ENCODE results near the gene STT3A.

The STT3A gene

DNA sequence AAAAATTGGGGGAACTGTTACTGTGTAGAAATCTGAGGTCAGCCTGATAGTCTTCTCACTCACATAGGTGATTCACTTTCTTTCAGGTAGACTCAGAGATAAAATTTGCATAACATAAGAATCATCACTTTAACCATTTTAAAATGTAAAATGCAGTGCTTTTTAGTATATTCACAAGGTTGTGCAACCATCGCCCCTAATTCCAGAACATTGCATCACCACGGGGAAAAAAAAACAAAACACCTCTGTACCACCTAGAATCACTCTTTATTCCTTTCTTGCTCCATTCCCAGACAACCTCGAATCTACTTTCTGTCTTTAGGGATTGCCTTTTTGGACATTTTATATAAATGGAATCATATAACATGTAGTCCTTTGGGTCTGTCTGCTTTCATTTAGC is 53.2 kb downstream of the STT3A start:
- Histone ChIP-seq H3K36me3 (ENCODE audit: insufficient read depth, low read length) (peaks cover 88% of the 10 kb centered on the region), H3K27me3 (ENCODE audit: insufficient read depth, low read length) (no peaks in the 10 kb centered on the region), H3K9ac (ENCODE audit: low read length) (no peak overlapping the region), H3F3A (ENCODE audit: insufficient read depth, low read length) (no peaks in the 10 kb centered on the region), H3K9me2 (ENCODE audit: low read depth, low read length) (no peaks in the 10 kb centered on the region), H3K9me3 (ENCODE audit: low read length) (no peaks in the 10 kb centered on the region), H3K4me3 (ENCODE audit: low read depth, low read length, poor library complexity, severe bottlenecking) (no peak overlapping the region), H3K4me2 (ENCODE audit: low read length) (no peak overlapping the region), H4K20me1 (ENCODE audit: insufficient read depth, low read length) (no peaks in the 10 kb centered on the region), H3K4me1 (ENCODE audit: insufficient read depth, low read length, severe bottlenecking) (no peaks in the 10 kb centered on the region), H3K27ac (ENCODE audit: low read depth, low read length, poor library complexity, severe bottlenecking) (no peak overlapping the region), H2AFZ (ENCODE audit: low read length) (no peak overlapping the region), H3K79me2 (ENCODE audit: insufficient read depth, low read length) (no peaks in the 10 kb centered on the region)
- TF ChIP-seq CTCF (IDR thresholded peaks at IDR 0.05; ENCODE audit: low read length) (no peak), EZH2 (IDR thresholded peaks at IDR 0.05; ENCODE audit: borderline replicate concordance, low read length) (no peak)

GRCh38 chr11:125649465-125650166 is 57.0 kb downstream of the STT3A start:
- no peak for TF ChIP-seq EZH2 (IDR thresholded peaks at IDR 0.05; ENCODE audit: borderline replicate concordance, low read length)
- no peak for TF ChIP-seq CTCF (IDR thresholded peaks at IDR 0.05; ENCODE audit: low read length)
- no peaks in the 10 kb centered on the region for H3K9me3 ChIP-seq (ENCODE audit: low read length)
- H3K79me2 ChIP-seq (ENCODE audit: insufficient read depth, low read length), result no peaks in the 10 kb centered on the region
- no peaks in the 10 kb centered on the region for H3K9me2 ChIP-seq (ENCODE audit: low read depth, low read length)
- no peak overlapping the region for H3K27ac ChIP-seq (ENCODE audit: low read depth, low read length, poor library complexity, severe bottlenecking)
- peaks cover 89% of the 10 kb centered on the region for H3K36me3 ChIP-seq (ENCODE audit: insufficient read depth, low read length)
- H4K20me1 ChIP-seq (ENCODE audit: insufficient read depth, low read length), result no peaks in the 10 kb centered on the region
- H3K4me1 ChIP-seq (ENCODE audit: insufficient read depth, low read length, severe bottlenecking), result no peaks in the 10 kb centered on the region
- no peak overlapping the region for H3K4me2 ChIP-seq (ENCODE audit: low read length)
- H3F3A ChIP-seq (ENCODE audit: insufficient read depth, low read length), result no peaks in the 10 kb centered on the region
- no peaks in the 10 kb centered on the region for H3K27me3 ChIP-seq (ENCODE audit: insufficient read depth, low read length)
- no peak overlapping the region for H3K4me3 ChIP-seq (ENCODE audit: low read depth, low read length, poor library complexity, severe bottlenecking)
- H3K9ac ChIP-seq (ENCODE audit: low read length), result no peak overlapping the region
- no peak overlapping the region for H2AFZ ChIP-seq (ENCODE audit: low read length)

DNA sequence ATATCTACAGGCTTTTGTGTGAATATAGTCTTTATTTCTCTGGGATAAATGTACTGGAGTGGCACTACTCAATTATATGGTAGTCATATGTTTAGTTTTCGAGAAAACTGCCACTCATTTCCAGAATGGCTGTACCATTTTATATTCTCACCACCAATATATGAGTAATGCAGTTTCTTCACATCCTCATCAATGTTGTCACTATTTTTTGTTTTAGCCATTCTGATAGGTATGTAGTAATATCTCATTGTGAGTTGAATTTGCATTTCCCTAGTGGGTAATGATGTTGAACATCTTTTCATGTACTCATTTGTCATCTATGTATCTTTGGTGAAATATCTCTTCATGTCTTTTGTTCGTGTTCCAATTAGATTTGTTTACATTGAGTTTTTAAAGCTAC is 70.0 kb downstream of the STT3A start:
- Histone ChIP-seq H2AFZ (ENCODE audit: low read length) (no peak overlapping the region), H3F3A (ENCODE audit: insufficient read depth, low read length) (no peaks in the 10 kb centered on the region), H3K27ac (ENCODE audit: low read depth, low read length, poor library complexity, severe bottlenecking) (no peak overlapping the region), H3K9me3 (ENCODE audit: low read length) (no peaks in the 10 kb centered on the region), H3K9ac (ENCODE audit: low read length) (no peak overlapping the region), H3K9me2 (ENCODE audit: low read depth, low read length) (no peaks in the 10 kb centered on the region), H3K4me3 (ENCODE audit: low read depth, low read length, poor library complexity, severe bottlenecking) (no peak overlapping the region), H3K27me3 (ENCODE audit: insufficient read depth, low read length) (no peaks in the 10 kb centered on the region), H3K4me2 (ENCODE audit: low read length) (no peak overlapping the region), H3K79me2 (ENCODE audit: insufficient read depth, low read length) (no peaks in the 10 kb centered on the region), H3K4me1 (ENCODE audit: insufficient read depth, low read length, severe bottlenecking) (no peaks in the 10 kb centered on the region), H3K36me3 (ENCODE audit: insufficient read depth, low read length) (peaks cover 67% of the 10 kb centered on the region), H4K20me1 (ENCODE audit: insufficient read depth, low read length) (no peaks in the 10 kb centered on the region)
- no peak for TF ChIP-seq EZH2 (IDR thresholded peaks at IDR 0.05; ENCODE audit: borderline replicate concordance, low read length)
- no peak for TF ChIP-seq CTCF (IDR thresholded peaks at IDR 0.05; ENCODE audit: low read length)

Measured in OCI-LY1 (cell line).